GM10266 (cell line): ENCODE data around the gene PLD1.
"Not testable (repeated sequence)": the region's sequence is repeated elsewhere in the genome, so short reads cannot be mapped to it uniquely, and the experiment has no call there.

Experiments
- DNase-seq: peaks from one replicate; pipeline ENCODE4 v3.0.0; 2012; ENCODE audit errors: extremely low spot score
- CTCF ChIP-seq: IDR thresholded peaks from 2 replicates; pipeline ENCODE4 v1.5.1; 2012; ENCODE audit warnings: mild to moderate bottlenecking, low read depth; ENCODE audit not compliant: control insufficient read depth, insufficient read depth; ENCODE audit errors: missing control alignments

PLD1 gene

GRCh38 chr3:171815973-171816595, 5.8 kb upstream of the PLD1 start:
- no peak for DNase-seq
- TF ChIP-seq CTCF = no peak

GRCh38 chr3:171814662-171815061, 4.4 kb upstream of the PLD1 start:
- DNase-seq = not testable (repeated sequence)

GRCh38 chr3:171813897-171814460, 3.7 kb upstream of the PLD1 start:
- peak; percentile 68 for DNase-seq
- TF ChIP-seq CTCF = peak; percentile 5

GRCh38 chr3:171813278-171813896, 3.1 kb upstream of the PLD1 start:
- DNase-seq = no peak
- TF ChIP-seq CTCF = no peak

GRCh38 chr3:171812811-171813210, 2.5 kb upstream of the PLD1 start:
- TF ChIP-seq CTCF = no peak
- no peak for DNase-seq

- TF ChIP-seq CTCF = no peak
- no peak for DNase-seq
Observed at GRCh38 chr3:171811913-171812335, 1.6 kb upstream of the PLD1 start.

- no peak for TF ChIP-seq CTCF
- DNase-seq = no peak
Observed at GRCh38 chr3:171811295-171811912, 1.1 kb upstream of the PLD1 start.
